Gastrocnemius medialis (tissue), 4 donors: Measurements from ENCODE around the gene SVOPL.

Experiments
- POLR2A ChIP-seq, 2 donors: fragments of 450-650 bp; IDR thresholded peaks; one replicate each; pipeline ENCODE4 v1.6.1; 2017; ENCODE audit warnings: antibody characterized with exemption in 2 of 2, mild to moderate bottlenecking in 2 of 2, moderate library complexity in 2 of 2
- TF ChIP-seq, protein P1 (sequence below), 5 experiments: fragments of 450-650 bp in 3 of 5; fragments of 200-600 bp in 2 of 5; sonication (generic) in 2 of 5; IDR thresholded peaks in 4 of 5; conservative IDR thresholded peaks in 1 of 5; 1 replicate in 4 of 5; 2 replicates in 1 of 5; pipeline ENCODE4 v1.5.1; 2016 to 2019; ENCODE audit warnings: antibody characterized with exemption in 5 of 5, mild to moderate bottlenecking in 3 of 5, moderate library complexity in 3 of 5

DNA sequence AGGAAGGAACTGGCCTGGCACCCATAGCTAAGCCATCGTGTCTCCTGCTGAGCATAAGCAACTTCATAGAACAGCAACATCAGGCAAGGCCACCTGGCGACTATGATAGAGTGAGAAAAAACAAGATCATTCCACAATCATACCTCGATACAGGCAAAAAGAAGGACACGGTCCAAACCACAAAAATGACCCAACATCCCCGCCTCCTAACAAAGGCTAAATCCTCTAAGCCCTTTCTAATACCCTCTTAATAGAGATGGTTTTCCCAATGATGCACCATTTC lies 40.2 kb upstream of the SVOPL start:
- TF ChIP-seq, protein P1, sequence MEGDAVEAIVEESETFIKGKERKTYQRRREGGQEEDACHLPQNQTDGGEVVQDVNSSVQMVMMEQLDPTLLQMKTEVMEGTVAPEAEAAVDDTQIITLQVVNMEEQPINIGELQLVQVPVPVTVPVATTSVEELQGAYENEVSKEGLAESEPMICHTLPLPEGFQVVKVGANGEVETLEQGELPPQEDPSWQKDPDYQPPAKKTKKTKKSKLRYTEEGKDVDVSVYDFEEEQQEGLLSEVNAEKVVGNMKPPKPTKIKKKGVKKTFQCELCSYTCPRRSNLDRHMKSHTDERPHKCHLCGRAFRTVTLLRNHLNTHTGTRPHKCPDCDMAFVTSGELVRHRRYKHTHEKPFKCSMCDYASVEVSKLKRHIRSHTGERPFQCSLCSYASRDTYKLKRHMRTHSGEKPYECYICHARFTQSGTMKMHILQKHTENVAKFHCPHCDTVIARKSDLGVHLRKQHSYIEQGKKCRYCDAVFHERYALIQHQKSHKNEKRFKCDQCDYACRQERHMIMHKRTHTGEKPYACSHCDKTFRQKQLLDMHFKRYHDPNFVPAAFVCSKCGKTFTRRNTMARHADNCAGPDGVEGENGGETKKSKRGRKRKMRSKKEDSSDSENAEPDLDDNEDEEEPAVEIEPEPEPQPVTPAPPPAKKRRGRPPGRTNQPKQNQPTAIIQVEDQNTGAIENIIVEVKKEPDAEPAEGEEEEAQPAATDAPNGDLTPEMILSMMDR (IDR thresholded peaks at IDR 0.05 in 4 of 5, conservative IDR thresholded peaks at IDR 0.05 in 1 of 5) = no peak
- TF ChIP-seq POLR2A (IDR thresholded peaks at IDR 0.05) = no peak
